ENCODE results near the gene TOB1. TPM values are rescaled to one million over a fixed set of nuclear protein-coding genes. Genes with fewer than 3 reads are reported as not detected.

Gene TOB1
- total RNA-seq, 1 experiment from 2014 or later: 31.6 TPM

GRCh38 chr17:50872710-50873424 lies 6.7 kb upstream of the TOB1 start:
- no peak overlapping the region for H3T11ph ChIP-seq (ENCODE audit: low read length)
- H3K27me3 Mint-ChIP-seq (ENCODE audit: low read depth): no peaks in the 10 kb centered on the region
- H3K14ac ChIP-seq (ENCODE audit: insufficient read depth, low read length): no peak overlapping the region
- H3K4me1 Mint-ChIP-seq: peaks cover 9 to 12% of the 10 kb centered on the region in 2 experiments
- no peak overlapping the region for H4K8ac ChIP-seq (replicated peaks; ENCODE audit: insufficient read length, low read depth, low read length)
- H3K56ac ChIP-seq (ENCODE audit: insufficient read length, low read depth, low read length): no peak overlapping the region
- H2BK120ac ChIP-seq (ENCODE audit: low read depth, low read length, poor library complexity, severe bottlenecking): no peak overlapping the region
- no peak overlapping the region for H2AFZ ChIP-seq (ENCODE audit: low read length)
- no peaks in the 10 kb centered on the region for H3K79me2 ChIP-seq (ENCODE audit: insufficient read depth, low read length)
- no peak overlapping the region for H3K23ac ChIP-seq (ENCODE audit: insufficient read length, low read depth, low read length)
- no peak overlapping the region for H3K4me3 Mint-ChIP-seq
- no peaks in the 10 kb centered on the region for H3K79me1 ChIP-seq (ENCODE audit: insufficient read depth, low read depth, low read length, poor library complexity, severe bottlenecking)
- no peak overlapping the region for H3K18ac ChIP-seq (ENCODE audit: insufficient read length, low read depth, low read length)
- H2BK15ac ChIP-seq (ENCODE audit: low read depth, low read length): no peak overlapping the region
- no peak overlapping the region for H3K27ac Mint-ChIP-seq
- H2BK12ac ChIP-seq (ENCODE audit: insufficient read length, low read depth, low read length): no peak overlapping the region
- no peaks in the 10 kb centered on the region for H3K27me3 ChIP-seq (ENCODE audit: insufficient read depth, low read length)
- H4K20me1 ChIP-seq (ENCODE audit: control insufficient read depth, insufficient read depth, insufficient read length): no peaks in the 10 kb centered on the region
- TF ChIP-seq CTCF (conservative IDR thresholded peaks at IDR 0.05): no peak
- no peak overlapping the region for H2BK5ac ChIP-seq (ENCODE audit: insufficient read length, low read length)
- H2AK5ac ChIP-seq (ENCODE audit: insufficient read length, low read length): no peak overlapping the region
- H3K4me2 ChIP-seq (ENCODE audit: insufficient read depth, insufficient read length, low read length): no peak overlapping the region
- H3K9me3 ChIP-seq (ENCODE audit: control insufficient read depth, low read depth, low read length): no peaks in the 10 kb centered on the region
- H3K4me1 ChIP-seq (ENCODE audit: insufficient read depth, low read length): no peaks in the 10 kb centered on the region
- no peak overlapping the region for H4K5ac ChIP-seq (ENCODE audit: insufficient read length, low read depth, low read length)
- H3K9ac ChIP-seq (ENCODE audit: extremely low read depth, insufficient read length, low read length): no peak overlapping the region
- peak; percentile 19 for DNase-seq
- no peak overlapping the region for H3K4ac ChIP-seq (ENCODE audit: low read depth, low read length)
- no peaks in the 10 kb centered on the region for H3K23me2 ChIP-seq (ENCODE audit: insufficient read length, low read depth, low read length, poor library complexity, severe bottlenecking)
- no peak overlapping the region for H3K27ac ChIP-seq (ENCODE audit: insufficient read length, low read depth, low read length)
- no peak overlapping the region for H4K91ac ChIP-seq (ENCODE audit: insufficient read length, low read depth, low read length)
- H3K36me3 Mint-ChIP-seq (ENCODE audit: insufficient read depth in 1 of 3, low read depth in 3 of 3): no peaks in the 10 kb centered on the region
- no CpG with 5 or more reads among the region's 4 CpGs for WGBS (ENCODE audit: extremely low coverage, insufficient read length, low lambda C conversion rate)
- no peaks in the 10 kb centered on the region for H3K9me3 Mint-ChIP-seq
- H2BK20ac ChIP-seq (ENCODE audit: low read depth, low read length, poor library complexity, severe bottlenecking): no peak overlapping the region

All from H9 (cell line).